Measurements from ENCODE around the gene TMEM222. TPM values are rescaled to one million over a fixed set of nuclear protein-coding genes. Genes with fewer than 3 reads are reported as not detected.

TMEM222 gene
- total RNA-seq, 6 experiments from 2014 or later, result 41.3 to 54.6 (median 46.1) TPM

- peaks cover 19% of the 10 kb centered on the region for H3K4me1 Mint-ChIP-seq (ENCODE audit: low read depth)
These were observed 42.9 kb downstream of the TMEM222 start for GRCh38 chr1:27364696-27365371.

DNA sequence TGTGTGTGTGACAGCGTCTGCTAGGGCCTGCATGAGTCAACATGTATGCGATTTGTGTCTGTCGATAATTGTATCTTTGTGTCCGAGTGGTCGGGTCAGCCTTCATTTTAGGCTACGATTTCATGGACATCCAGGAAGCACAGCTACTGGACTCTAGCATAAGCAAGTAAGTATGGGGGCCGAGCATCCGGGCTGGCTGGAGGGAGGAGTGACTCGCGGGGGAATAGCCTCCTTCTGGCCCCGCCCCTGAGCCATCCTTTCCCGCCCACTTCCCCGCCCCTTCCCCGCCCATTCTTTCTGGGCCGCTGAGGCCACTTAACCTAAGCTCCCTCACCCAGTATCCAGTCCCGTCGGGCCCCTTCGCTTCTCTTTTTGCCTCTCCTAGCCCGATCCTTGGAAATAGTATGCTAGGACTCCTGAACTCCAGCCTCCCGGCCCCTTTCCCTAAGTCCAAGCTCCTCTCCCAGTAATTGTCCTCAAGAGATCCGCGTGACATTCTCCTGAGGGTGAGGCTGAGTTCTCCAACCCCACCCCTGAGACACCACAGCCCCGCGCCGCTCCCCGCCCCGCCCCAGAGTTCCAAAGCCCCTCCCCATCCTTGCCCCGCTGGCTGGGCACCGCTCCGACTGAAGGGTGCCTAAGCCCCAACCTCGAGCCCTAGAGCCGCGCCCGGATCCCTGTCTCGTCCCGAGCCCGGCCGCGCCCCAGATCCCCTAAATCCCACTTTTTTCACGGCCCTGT is 43.6 kb downstream of the TMEM222 start:
- peaks cover 2% of the 10 kb centered on the region for H3K27me3 Mint-ChIP-seq (ENCODE audit: insufficient read depth)
- peaks cover 9% of the 10 kb centered on the region; the same call in 1 of the 2 replicates for H3K36me3 Mint-ChIP-seq (ENCODE audit: low read depth)
- H3K27ac Mint-ChIP-seq, result peak overlapping the region; percentile 98
- TF ChIP-seq, protein P1, sequence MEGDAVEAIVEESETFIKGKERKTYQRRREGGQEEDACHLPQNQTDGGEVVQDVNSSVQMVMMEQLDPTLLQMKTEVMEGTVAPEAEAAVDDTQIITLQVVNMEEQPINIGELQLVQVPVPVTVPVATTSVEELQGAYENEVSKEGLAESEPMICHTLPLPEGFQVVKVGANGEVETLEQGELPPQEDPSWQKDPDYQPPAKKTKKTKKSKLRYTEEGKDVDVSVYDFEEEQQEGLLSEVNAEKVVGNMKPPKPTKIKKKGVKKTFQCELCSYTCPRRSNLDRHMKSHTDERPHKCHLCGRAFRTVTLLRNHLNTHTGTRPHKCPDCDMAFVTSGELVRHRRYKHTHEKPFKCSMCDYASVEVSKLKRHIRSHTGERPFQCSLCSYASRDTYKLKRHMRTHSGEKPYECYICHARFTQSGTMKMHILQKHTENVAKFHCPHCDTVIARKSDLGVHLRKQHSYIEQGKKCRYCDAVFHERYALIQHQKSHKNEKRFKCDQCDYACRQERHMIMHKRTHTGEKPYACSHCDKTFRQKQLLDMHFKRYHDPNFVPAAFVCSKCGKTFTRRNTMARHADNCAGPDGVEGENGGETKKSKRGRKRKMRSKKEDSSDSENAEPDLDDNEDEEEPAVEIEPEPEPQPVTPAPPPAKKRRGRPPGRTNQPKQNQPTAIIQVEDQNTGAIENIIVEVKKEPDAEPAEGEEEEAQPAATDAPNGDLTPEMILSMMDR (IDR thresholded peaks at IDR 0.05), result no peak
- no peaks in the 10 kb centered on the region for H3K9me3 Mint-ChIP-seq
- peak overlapping the region; percentile 92 for H3K4me3 Mint-ChIP-seq
- peak; percentile 83 for DNase-seq
- H3K4me1 Mint-ChIP-seq (ENCODE audit: low read depth), result peaks cover 19% of the 10 kb centered on the region

More at GRCh38 chr1:27364696-27365371, 42.9 kb downstream of the TMEM222 start:
- peak overlapping the region; percentile 98 for H3K27ac Mint-ChIP-seq
- no peaks in the 10 kb centered on the region for H3K9me3 Mint-ChIP-seq
- no peak for DNase-seq
- TF ChIP-seq, protein P1 (IDR thresholded peaks at IDR 0.05), result no peak
- H3K4me3 Mint-ChIP-seq, result peak overlapping the region; percentile 92
- H3K36me3 Mint-ChIP-seq (ENCODE audit: low read depth), result peaks cover 13% of the 10 kb centered on the region
- H3K27me3 Mint-ChIP-seq (ENCODE audit: insufficient read depth), result peaks cover 2% of the 10 kb centered on the region

GRCh38 chr1:27366113-27366410 is 44.1 kb downstream of the TMEM222 start:
- Mint-ChIP-seq H3K4me1 (ENCODE audit: low read depth) (peaks cover 19% of the 10 kb centered on the region), H3K4me3 (peak overlapping the region; percentile 92), H3K27me3 (ENCODE audit: insufficient read depth) (peaks cover 2% of the 10 kb centered on the region), H3K9me3 (no peaks in the 10 kb centered on the region), H3K36me3 (ENCODE audit: low read depth) (peaks cover 9% of the 10 kb centered on the region; the same call in 1 of the 2 replicates), H3K27ac (peak overlapping the region; percentile 98)
- TF ChIP-seq, protein P1 (IDR thresholded peaks at IDR 0.05), result no peak
- DNase-seq, result peak; percentile 53

GRCh38 chr1:27366411-27367159 is 44.6 kb downstream of the TMEM222 start, which contains the start of gene MAP3K6:
Gene MAP3K6 (minus strand): TSS chr1:27366961. CDS start chr1:27366597, 364 bp downstream.
- Mint-ChIP-seq H3K27ac (peak within 1 kb of the TSS; percentile 98), H3K9me3 (no peaks in the 10 kb centered on the region), H3K4me3 (peak within 1 kb of the TSS; percentile 92), H3K27me3 (ENCODE audit: insufficient read depth) (peaks cover 2% of the 10 kb centered on the region), H3K4me1 (ENCODE audit: low read depth) (peaks cover 19% of the 10 kb centered on the region), H3K36me3 (ENCODE audit: low read depth) (peaks cover 9% of the 10 kb centered on the region; the same call in 1 of the 2 replicates)
- DNase-seq, result peak; percentile 70
- TF ChIP-seq, protein P1 (IDR thresholded peaks at IDR 0.05), result peak; percentile 60

GRCh38 chr1:27367160-27367650 is 45.2 kb downstream of the TMEM222 start:
- DNase-seq, result no peak
- peaks cover 24% of the 10 kb centered on the region for H3K4me1 Mint-ChIP-seq (ENCODE audit: low read depth)
- H3K36me3 Mint-ChIP-seq (ENCODE audit: low read depth), result peaks cover 9% of the 10 kb centered on the region; the same call in 1 of the 2 replicates
- peak overlapping the region; percentile 88 for H3K4me3 Mint-ChIP-seq
- TF ChIP-seq, protein P1 (IDR thresholded peaks at IDR 0.05), result no peak
- H3K27ac Mint-ChIP-seq, result peak overlapping the region; percentile 81
- peaks cover 2% of the 10 kb centered on the region for H3K27me3 Mint-ChIP-seq (ENCODE audit: insufficient read depth)
- no peaks in the 10 kb centered on the region for H3K9me3 Mint-ChIP-seq
